Mesenchymal stem cell (in vitro differentiated cells and primary cell): Measurements from ENCODE around the gene TP53AIP1.
A peak's percentile ranks its signal among the peaks of the same experiment; 100 is the strongest.

Experiments used
- DNase-seq: peaks from one replicate; pipeline ENCODE4 v3.0.0-alpha.2; 2013
- H2AFZ ChIP-seq: one replicate; pipeline ENCODE4 v1.6.1; 2013; ENCODE audit warnings: low read depth, mild to moderate bottlenecking, control low read depth, inconsistent platforms, low read length, moderate library complexity
- H2AK5ac ChIP-seq: 2 replicates; pipeline ENCODE4 v1.6.1; 2013; ENCODE audit warnings: low read length, moderate library complexity, mild to moderate bottlenecking, inconsistent platforms; ENCODE audit not compliant: severe bottlenecking
- H2BK120ac ChIP-seq: one replicate; pipeline ENCODE4 v1.6.1; 2013; ENCODE audit warnings: low read depth, mild to moderate bottlenecking, inconsistent platforms, low read length, moderate library complexity
- H2BK12ac ChIP-seq, 2 experiments: one replicate each; pipeline ENCODE4 v1.6.1; 2013; ENCODE audit warnings: inconsistent platforms in 2 of 2, low read length in 2 of 2, mild to moderate bottlenecking in 2 of 2, moderate library complexity in 2 of 2, control low read depth in 1 of 2
- H2BK15ac ChIP-seq: one replicate; pipeline ENCODE4 v1.6.1; 2013; ENCODE audit warnings: mild to moderate bottlenecking, low read depth, inconsistent platforms; ENCODE audit not compliant: poor library complexity, severe bottlenecking
- H2BK5ac ChIP-seq: 2 replicates; pipeline ENCODE4 v1.6.1; 2013; ENCODE audit warnings: low read depth, mild to moderate bottlenecking, low read length, control low read depth, inconsistent platforms; ENCODE audit not compliant: poor library complexity, severe bottlenecking
- H3K14ac ChIP-seq, 2 experiments: one replicate each; pipeline ENCODE4 v1.6.1; 2013; ENCODE audit warnings: inconsistent platforms in 2 of 2, low read length in 2 of 2, control low read depth in 1 of 2, mild to moderate bottlenecking in 1 of 2, moderate library complexity in 1 of 2
- H3K18ac ChIP-seq, 2 experiments: one replicate each; pipeline ENCODE4 v1.6.1; 2013; ENCODE audit warnings: inconsistent platforms in 2 of 2, low read length in 2 of 2, control low read depth in 1 of 2, low read depth in 1 of 2, mild to moderate bottlenecking in 1 of 2
- H3K23ac ChIP-seq, 2 experiments: one replicate each; pipeline ENCODE4 v1.6.1; 2013; ENCODE audit warnings: inconsistent platforms in 2 of 2, low read length in 2 of 2, mild to moderate bottlenecking in 2 of 2, moderate library complexity in 2 of 2, control low read depth in 1 of 2
- H3K27ac ChIP-seq: 2 replicates; pipeline ENCODE4 v1.5.1; 2013; ENCODE audit warnings: mild to moderate bottlenecking, moderate library complexity, low read length, control low read depth, inconsistent platforms; ENCODE audit not compliant: poor library complexity, severe bottlenecking
- H3K27me3 ChIP-seq, 2 experiments: 2 replicates each; pipeline versions ENCODE4 v1.6.1 to v1.7.0; 2013; ENCODE audit warnings: low read length in 2 of 2, mild to moderate bottlenecking in 2 of 2, moderate library complexity in 2 of 2, control low read depth in 1 of 2, inconsistent platforms in 1 of 2; ENCODE audit not compliant: control insufficient read depth in 1 of 2, insufficient read depth in 1 of 2
- H3K36me3 ChIP-seq, 2 experiments: 2 replicates each; pipeline versions ENCODE4 v1.6.1 to v1.7.0; 2013; ENCODE audit warnings: low read length in 2 of 2, control low read depth in 1 of 2, inconsistent platforms in 1 of 2, low read depth in 1 of 2, mild to moderate bottlenecking in 1 of 2; ENCODE audit not compliant: insufficient read depth in 2 of 2, control insufficient read depth in 1 of 2
- H3K4ac ChIP-seq, 2 experiments: one replicate each; pipeline ENCODE4 v1.6.1; 2013; ENCODE audit warnings: inconsistent platforms in 2 of 2, low read length in 2 of 2, mild to moderate bottlenecking in 2 of 2, moderate library complexity in 2 of 2, control low read depth in 1 of 2, low read depth in 1 of 2
- H3K4me1 ChIP-seq: 2 replicates; pipeline ENCODE4 v1.6.1; 2013; ENCODE audit warnings: low read depth, low read length, control low read depth; ENCODE audit not compliant: control insufficient read depth, insufficient read depth
- H3K4me2 ChIP-seq: 2 replicates; pipeline ENCODE4 v1.6.1; 2013; ENCODE audit warnings: low read length, mild to moderate bottlenecking, inconsistent platforms; ENCODE audit not compliant: poor library complexity, severe bottlenecking
- H3K4me3 ChIP-seq, 2 experiments: 2 replicates each; pipeline versions ENCODE4 v1.5.1 to v1.7.0; 2013; ENCODE audit warnings: low read length in 2 of 2, mild to moderate bottlenecking in 2 of 2, control low read depth in 1 of 2, low read depth in 1 of 2; ENCODE audit not compliant: insufficient read depth in 1 of 2
- H3K79me1 ChIP-seq: replicated peaks from 2 replicates; pipeline ENCODE4 v1.6.1; 2013; ENCODE audit warnings: mild to moderate bottlenecking, control low read depth, low read length, inconsistent platforms; ENCODE audit not compliant: poor library complexity, severe bottlenecking
- H3K9ac ChIP-seq: 2 replicates; pipeline ENCODE4 v1.7.0; 2013; ENCODE audit warnings: mild to moderate bottlenecking, low read length, moderate library complexity
- H3K9me3 ChIP-seq: 2 replicates; pipeline ENCODE4 v1.7.0; 2013; ENCODE audit warnings: mild to moderate bottlenecking, low read length; ENCODE audit not compliant: control insufficient read depth
- H4K8ac ChIP-seq: one replicate; pipeline ENCODE4 v1.6.1; 2013; ENCODE audit warnings: inconsistent platforms, mild to moderate bottlenecking, low read length, moderate library complexity
- H4K91ac ChIP-seq: one replicate; pipeline ENCODE4 v1.6.1; 2013; ENCODE audit warnings: mild to moderate bottlenecking, low read length, inconsistent platforms
- WGBS: methylation state at CpG from one replicate; pipeline ENCODE4 v1.1.7; 2013; ENCODE audit warnings: mixed read lengths; 5-methylcytosine and 5-hydroxymethylcytosine counted together

The TP53AIP1 gene

GRCh38 chr11:128961645-128962044, 19.0 kb upstream of the TP53AIP1 start:
- WGBS, result no CpG with 5 or more reads among the region's 2 CpGs
- Histone ChIP-seq H2BK120ac (no peak overlapping the region), H3K9ac (no peak overlapping the region), H3K4me1 (no peaks in the 10 kb centered on the region), H3K4me3 (no peak overlapping the region), H3K14ac (no peak overlapping the region), H3K18ac (no peak overlapping the region), H3K27me3 (peaks cover 4 to 7% of the 10 kb centered on the region in 2 experiments), H4K8ac (no peak overlapping the region), H2AK5ac (no peak overlapping the region), H2BK12ac (no peak overlapping the region), H3K4ac (no peak overlapping the region), H3K79me1 (no peaks in the 10 kb centered on the region), H3K9me3 (no peaks in the 10 kb centered on the region), H3K4me2 (no peak overlapping the region), H3K27ac (no peak overlapping the region), H4K91ac (no peak overlapping the region), H2BK15ac (no peak overlapping the region), H2BK5ac (no peak overlapping the region), H2AFZ (no peak overlapping the region), H3K36me3 (no peaks in the 10 kb centered on the region), H3K23ac (no peak overlapping the region)
- DNase-seq, result no peak

- no peak overlapping the region for H3K4me2 ChIP-seq
- no peak overlapping the region for H4K8ac ChIP-seq
- WGBS, result 90% methylated on average over 7 of the region's 8 CpGs
Measured at GRCh38 chr11:128957202-128957482, 14.5 kb upstream of the TP53AIP1 start.

GRCh38 chr11:128956401-128957201, 13.9 kb upstream of the TP53AIP1 start:
- Histone ChIP-seq H3K9ac (peak overlapping the region; percentile 9), H3K14ac (no peak overlapping the region), H3K27me3 (peaks cover 27 to 28% of the 10 kb centered on the region in 2 experiments), H2AFZ (no peak overlapping the region), H2BK12ac (no peak overlapping the region), H3K4me1 (peaks cover 3% of the 10 kb centered on the region), H3K9me3 (no peaks in the 10 kb centered on the region), H3K4me3 (no peak overlapping the region), H2BK120ac (no peak overlapping the region), H2BK5ac (no peak overlapping the region), H3K27ac (no peak overlapping the region), H4K91ac (no peak overlapping the region), H3K4me2 (no peak overlapping the region), H3K18ac (no peak overlapping the region), H3K79me1 (no peaks in the 10 kb centered on the region), H4K8ac (no peak overlapping the region), H3K4ac (no peak overlapping the region), H2BK15ac (no peak overlapping the region), H3K36me3 (no peaks in the 10 kb centered on the region), H2AK5ac (no peak overlapping the region), H3K23ac (no peak overlapping the region)
- peak; percentile 80 for DNase-seq
- WGBS, result 51% methylated on average over 7 of the region's 8 CpGs

More at GRCh38 chr11:128957202-128957482, 14.5 kb upstream of the TP53AIP1 start:
- Histone ChIP-seq H2BK12ac (no peak overlapping the region), H3K9ac (peak overlapping the region; percentile 9), H3K4ac (no peak overlapping the region), H3K14ac (no peak overlapping the region), H3K79me1 (no peaks in the 10 kb centered on the region), H3K4me1 (peaks cover 3% of the 10 kb centered on the region), H3K4me3 (no peak overlapping the region), H2BK120ac (no peak overlapping the region), H2AFZ (no peak overlapping the region), H2AK5ac (no peak overlapping the region), H2BK15ac (no peak overlapping the region), H3K9me3 (no peaks in the 10 kb centered on the region), H3K27me3 (peaks cover 26 to 27% of the 10 kb centered on the region in 2 experiments), H4K91ac (no peak overlapping the region), H3K36me3 (no peaks in the 10 kb centered on the region), H3K27ac (no peak overlapping the region), H2BK5ac (no peak overlapping the region), H3K18ac (no peak overlapping the region), H3K23ac (no peak overlapping the region)
- no peak for DNase-seq

- Histone ChIP-seq H3K23ac (no peak overlapping the region), H3K14ac (no peak overlapping the region), H3K79me1 (no peaks in the 10 kb centered on the region), H4K91ac (no peak overlapping the region), H3K9me3 (no peaks in the 10 kb centered on the region), H2AFZ (no peak overlapping the region), H2BK120ac (no peak overlapping the region), H3K9ac (no peak overlapping the region), H4K8ac (no peak overlapping the region), H3K27ac (no peak overlapping the region), H2AK5ac (no peak overlapping the region), H3K18ac (no peak overlapping the region), H3K36me3 (no peaks in the 10 kb centered on the region), H2BK12ac (no peak overlapping the region), H3K4me3 (no peak overlapping the region), H3K4me2 (no peak overlapping the region), H2BK5ac (no peak overlapping the region), H3K4me1 (peaks cover 3% of the 10 kb centered on the region), H3K27me3 (peaks cover 27 to 28% of the 10 kb centered on the region in 2 experiments), H3K4ac (no peak overlapping the region), H2BK15ac (no peak overlapping the region)
- 66% methylated on average over 3 of the region's 3 CpGs for WGBS
- no peak for DNase-seq
Measured at GRCh38 chr11:128955636-128956035, 13.0 kb upstream of the TP53AIP1 start.
